Bronchial epithelial cell (primary cell): ENCODE results near the gene GAL3ST1. TPM values are rescaled to one million over a fixed set of nuclear protein-coding genes. Genes with fewer than 3 reads are reported as not detected.

Experiments
- DNase-seq: peaks from one replicate; pipeline ENCODE4 v3.0.0-alpha.2; 2010; ENCODE audit warnings: low read depth
- FAIRE-seq: peaks from 2 replicates; lab custom pipeline; 2011; peaks lifted over from hg19 to GRCh38; lab: Jason Lieb, UNC
- H3K27me3 ChIP-seq: 2 replicates; pipeline ENCODE4 v1.5.1; 2011; ENCODE audit warnings: low read length; ENCODE audit not compliant: control insufficient read depth, insufficient read depth
- H3K36me3 ChIP-seq: 2 replicates; pipeline ENCODE4 v1.5.1; 2011; ENCODE audit warnings: low read length; ENCODE audit not compliant: control insufficient read depth, insufficient read depth
- H3K4me3 ChIP-seq: 2 replicates; pipeline ENCODE4 v1.5.1; 2011; ENCODE audit warnings: mild to moderate bottlenecking, low read depth, low read length, control low read depth
- CTCF ChIP-seq: IDR thresholded peaks from 2 replicates; pipeline ENCODE4 v1.5.1; 2011; ENCODE audit warnings: mild to moderate bottlenecking, moderate library complexity, low read length, control low read depth, inconsistent platforms; ENCODE audit not compliant: insufficient read depth, severe bottlenecking
- total RNA-seq: library from RNA; depleted of rRNA; stranded (reverse); fragments of >200 nt; gene quantifications from 2 replicates; pipeline ENCODE4 v1.2.1, GENCODE V29; 2014

GAL3ST1 gene
- total RNA-seq, 1 donor from 2014 or later: 0.26 TPM

GRCh38 chr22:30516731-30517130 is 57.7 kb downstream of the GAL3ST1 start:
- DNase-seq (no peak), FAIRE-seq (no peak)
- Histone ChIP-seq H3K27me3 (peaks cover 3% of the 10 kb centered on the region), H3K4me3 (no peak overlapping the region), H3K36me3 (no peaks in the 10 kb centered on the region)
- TF ChIP-seq CTCF: no peak

GRCh38 chr22:30516273-30516672 is 58.2 kb downstream of the GAL3ST1 start:
- TF ChIP-seq CTCF: no peak
- DNase-seq (no peak), FAIRE-seq (no peak)
- H3K4me3 ChIP-seq: no peak overlapping the region
- no peaks in the 10 kb centered on the region for H3K36me3 ChIP-seq
- peaks cover 1% of the 10 kb centered on the region for H3K27me3 ChIP-seq

- TF ChIP-seq CTCF: no peak
- DNase-seq: no peak
- Histone ChIP-seq H3K27me3 (no peaks in the 10 kb centered on the region), H3K36me3 (no peaks in the 10 kb centered on the region), H3K4me3 (no peak overlapping the region)
- no peak for FAIRE-seq
Observed at GRCh38 chr22:30514252-30514651, 60.2 kb downstream of the GAL3ST1 start.

GRCh38 chr22:30513462-30513861 is 61.0 kb downstream of the GAL3ST1 start:
- no peaks in the 10 kb centered on the region for H3K27me3 ChIP-seq
- no peaks in the 10 kb centered on the region for H3K36me3 ChIP-seq
- TF ChIP-seq CTCF: no peak
- H3K4me3 ChIP-seq: no peak overlapping the region
- no peak for DNase-seq
- no peak for FAIRE-seq

- FAIRE-seq: no peak
- TF ChIP-seq CTCF: no peak
Observed at GRCh38 chr22:30511911-30512310, 62.6 kb downstream of the GAL3ST1 start.

GRCh38 chr22:30511109-30511508 is 63.4 kb downstream of the GAL3ST1 start:
- H3K27me3 ChIP-seq: no peaks in the 10 kb centered on the region
- FAIRE-seq (no peak), DNase-seq (no peak)
- H3K36me3 ChIP-seq: no peaks in the 10 kb centered on the region
- no peak for TF ChIP-seq CTCF
- no peak overlapping the region for H3K4me3 ChIP-seq

More at GRCh38 chr22:30511911-30512310, 62.6 kb downstream of the GAL3ST1 start:
- no peak for DNase-seq
- H3K27me3 ChIP-seq: no peaks in the 10 kb centered on the region
- no peaks in the 10 kb centered on the region for H3K36me3 ChIP-seq
- no peak overlapping the region for H3K4me3 ChIP-seq
